ENCODE data around the gene PAWR. TPM values are rescaled to one million over a fixed set of nuclear protein-coding genes. Genes with fewer than 3 reads are reported as not detected.

Gene PAWR
- total RNA-seq, 1 experiment from 2014 or later, result 176 TPM

DNA sequence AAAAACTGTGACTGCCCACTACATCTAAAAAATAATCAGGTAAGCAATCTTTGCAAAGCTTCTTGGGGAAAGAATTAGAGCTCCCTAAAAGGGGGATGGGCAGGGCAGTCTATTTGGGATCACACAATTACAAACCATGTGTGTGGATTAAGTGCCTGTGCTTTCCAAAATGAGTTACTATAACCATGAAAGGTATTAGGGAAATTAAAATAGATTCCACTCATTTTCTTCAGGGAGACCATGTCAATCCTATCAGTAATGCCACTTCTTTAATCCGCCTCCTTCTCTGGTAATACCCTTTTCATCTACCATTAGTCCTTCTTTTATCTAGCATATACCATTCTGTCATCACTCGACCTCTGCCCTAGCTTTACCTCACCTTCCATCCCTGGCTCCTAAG, 53.7 kb downstream of the PAWR start:
- Mint-ChIP-seq H3K27ac (peak overlapping the region in 1 of 3 experiments; percentile 62; a peak in 3 of 7 replicates), H3K9me3 (no peaks in the 10 kb centered on the region), H3K27me3 (ENCODE audit: low read depth) (no peaks in the 10 kb centered on the region; the same call in 1 of the 2 replicates), H3K36me3 (ENCODE audit: insufficient read depth in 1 of 3, low read depth in 3 of 3) (no peaks in the 10 kb centered on the region; a peak in 2 of 7 replicates), H3K4me1 (peaks cover 36 to 47% of the 10 kb centered on the region in 2 experiments), H3K4me3 (no peak overlapping the region)
- H3K9me3 ChIP-seq (ENCODE audit: control insufficient read depth, low read depth, low read length), result no peaks in the 10 kb centered on the region
- H3K27me3 ChIP-seq (ENCODE audit: insufficient read depth, low read length), result no peaks in the 10 kb centered on the region
- no peak overlapping the region for H2BK12ac ChIP-seq (ENCODE audit: insufficient read length, low read depth, low read length)
- H3K27ac ChIP-seq (ENCODE audit: insufficient read length, low read depth, low read length), result no peak overlapping the region
- no peak overlapping the region for H2AK5ac ChIP-seq (ENCODE audit: insufficient read length, low read length)
- H3K4me2 ChIP-seq (ENCODE audit: insufficient read depth, insufficient read length, low read length), result no peak overlapping the region
- no peak overlapping the region for H2BK20ac ChIP-seq (ENCODE audit: low read depth, low read length, poor library complexity, severe bottlenecking)
- H4K8ac ChIP-seq (replicated peaks; ENCODE audit: insufficient read length, low read depth, low read length), result no peak overlapping the region
- peaks cover 9% of the 10 kb centered on the region for H3K79me1 ChIP-seq (ENCODE audit: insufficient read depth, low read depth, low read length, poor library complexity, severe bottlenecking)
- no CpG with 5 or more reads among the region's 2 CpGs for WGBS (ENCODE audit: extremely low coverage, insufficient read length, low lambda C conversion rate)
- H4K5ac ChIP-seq (ENCODE audit: insufficient read length, low read depth, low read length), result no peak overlapping the region
- H4K91ac ChIP-seq (ENCODE audit: insufficient read length, low read depth, low read length), result no peak overlapping the region
- peaks cover 23% of the 10 kb centered on the region; the same call in 1 of the 2 replicates for H3K79me2 ChIP-seq (ENCODE audit: insufficient read depth, low read length)
- no peak overlapping the region for H2BK15ac ChIP-seq (ENCODE audit: low read depth, low read length)
- TF ChIP-seq, protein P1, sequence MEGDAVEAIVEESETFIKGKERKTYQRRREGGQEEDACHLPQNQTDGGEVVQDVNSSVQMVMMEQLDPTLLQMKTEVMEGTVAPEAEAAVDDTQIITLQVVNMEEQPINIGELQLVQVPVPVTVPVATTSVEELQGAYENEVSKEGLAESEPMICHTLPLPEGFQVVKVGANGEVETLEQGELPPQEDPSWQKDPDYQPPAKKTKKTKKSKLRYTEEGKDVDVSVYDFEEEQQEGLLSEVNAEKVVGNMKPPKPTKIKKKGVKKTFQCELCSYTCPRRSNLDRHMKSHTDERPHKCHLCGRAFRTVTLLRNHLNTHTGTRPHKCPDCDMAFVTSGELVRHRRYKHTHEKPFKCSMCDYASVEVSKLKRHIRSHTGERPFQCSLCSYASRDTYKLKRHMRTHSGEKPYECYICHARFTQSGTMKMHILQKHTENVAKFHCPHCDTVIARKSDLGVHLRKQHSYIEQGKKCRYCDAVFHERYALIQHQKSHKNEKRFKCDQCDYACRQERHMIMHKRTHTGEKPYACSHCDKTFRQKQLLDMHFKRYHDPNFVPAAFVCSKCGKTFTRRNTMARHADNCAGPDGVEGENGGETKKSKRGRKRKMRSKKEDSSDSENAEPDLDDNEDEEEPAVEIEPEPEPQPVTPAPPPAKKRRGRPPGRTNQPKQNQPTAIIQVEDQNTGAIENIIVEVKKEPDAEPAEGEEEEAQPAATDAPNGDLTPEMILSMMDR (conservative IDR thresholded peaks at IDR 0.05), result no peak
- H3K23ac ChIP-seq (ENCODE audit: insufficient read length, low read depth, low read length), result no peak overlapping the region
- H3K9ac ChIP-seq (ENCODE audit: extremely low read depth, insufficient read length, low read length), result no peak overlapping the region
- H3K14ac ChIP-seq (ENCODE audit: insufficient read depth, low read length), result no peak overlapping the region
- H3K56ac ChIP-seq (ENCODE audit: insufficient read length, low read depth, low read length), result no peak overlapping the region
- no peak overlapping the region for H2AFZ ChIP-seq (ENCODE audit: low read length)
- DNase-seq, result no peak
- no peak overlapping the region for H3K18ac ChIP-seq (ENCODE audit: insufficient read length, low read depth, low read length)
- no peaks in the 10 kb centered on the region for H4K20me1 ChIP-seq (ENCODE audit: control insufficient read depth, insufficient read depth, insufficient read length)
- no peak overlapping the region for H2BK120ac ChIP-seq (ENCODE audit: low read depth, low read length, poor library complexity, severe bottlenecking)
- no peaks in the 10 kb centered on the region for H3K23me2 ChIP-seq (ENCODE audit: insufficient read length, low read depth, low read length, poor library complexity, severe bottlenecking)
- no peak overlapping the region for H3K4ac ChIP-seq (ENCODE audit: low read depth, low read length)
- H3T11ph ChIP-seq (ENCODE audit: low read length), result no peak overlapping the region
- 0 out of 2 replicates have a peak, but pooled peaks cover 1% of the 10 kb centered on the region for H3K4me1 ChIP-seq (ENCODE audit: insufficient read depth, low read length)
- H2BK5ac ChIP-seq (ENCODE audit: insufficient read length, low read length), result no peak overlapping the region
